ENCODE measurements around the gene ACAN. TPM values are rescaled to one million over a fixed set of nuclear protein-coding genes. Genes with fewer than 3 reads are reported as not detected.

The ACAN gene
- total RNA-seq, 1 donor from 2014 or later = 0.04 TPM

- peak; percentile 62 for ATAC-seq
These were observed 75.5 kb downstream of the ACAN start for GRCh38 chr15:88878720-88879184.

- ATAC-seq = no peak
These were observed 77.9 kb downstream of the ACAN start for GRCh38 chr15:88880944-88881740.

- no peak for ATAC-seq
These were observed 78.5 kb downstream of the ACAN start for GRCh38 chr15:88881775-88882174.

- ATAC-seq = no peak
These were observed 79.5 kb downstream of the ACAN start for GRCh38 chr15:88882785-88883184.

- ATAC-seq = no peak
These were observed 83.9 kb downstream of the ACAN start for GRCh38 chr15:88887068-88887580.

GRCh38 chr15:88888719-88889118 is 85.5 kb downstream of the ACAN start:
- no peak for ATAC-seq

GRCh38 chr15:88890495-88890894 is 87.3 kb downstream of the ACAN start:
- no peak for ATAC-seq

- no peak for ATAC-seq
These were observed 88.5 kb downstream of the ACAN start for GRCh38 chr15:88891540-88892254.

- peak; percentile 65 for ATAC-seq
These were observed 91.1 kb downstream of the ACAN start for GRCh38 chr15:88894348-88894818.

- peak; percentile 28 for ATAC-seq
These were observed 91.9 kb downstream of the ACAN start, which contains the start of gene HAPLN3 for GRCh38 chr15:88894819-88895767. Gene HAPLN3, minus strand, starts transcription at chr15:88895544. Its CDS starts 8,246 bp downstream, at chr15:88887298.

- ATAC-seq = no peak
These were observed 93.2 kb downstream of the ACAN start for GRCh38 chr15:88896333-88897033.

- ATAC-seq = no peak
These were observed 93.9 kb downstream of the ACAN start for GRCh38 chr15:88897142-88897455.

GRCh38 chr15:88897456-88898194 is 94.4 kb downstream of the ACAN start:
- ATAC-seq = peak; percentile 89

GRCh38 chr15:88898736-88899135 is 95.5 kb downstream of the ACAN start:
- ATAC-seq = no peak

GRCh38 chr15:88899251-88899650 is 96.0 kb downstream of the ACAN start:
- ATAC-seq = no peak

- peak; percentile 66 for ATAC-seq
These were observed 97.2 kb downstream of the ACAN start for GRCh38 chr15:88900309-88900981.

- ATAC-seq = no peak
These were observed 97.8 kb downstream of the ACAN start for GRCh38 chr15:88900982-88901418.

- ATAC-seq = no peak
These were observed 98.4 kb downstream of the ACAN start for GRCh38 chr15:88901508-88902220.

GRCh38 chr15:88902221-88902835 is 99.1 kb downstream of the ACAN start:
- no peak for ATAC-seq
